GM23338 (cell line): ENCODE measurements around the gene MAP2K1. TPM values are rescaled to one million over a fixed set of nuclear protein-coding genes. Genes with fewer than 3 reads are reported as not detected.

Experiments
- ATAC-seq: fragments of 200-7000 bp; cut with Tn5 transposase; 3 replicates; pipeline ENCODE4 v1.9.1; 2020
- DNase-seq: peaks from one replicate; pipeline ENCODE4 v3.0.0-alpha.2; 2015; ENCODE audit warnings: low spot score
- H2AFZ ChIP-seq: fragments of 200-600 bp; sonication (generic); 2 replicates; pipeline ENCODE4 v1.8.0; 2016; ENCODE audit warnings: antibody characterized with exemption, mild to moderate bottlenecking, moderate library complexity
- H3F3A ChIP-seq: fragments of 200-600 bp; sonication (generic); replicated peaks from 2 replicates; pipeline ENCODE4 v1.8.0; 2017; ENCODE audit warnings: antibody characterized with exemption, mixed run types, low read depth
- H3K27ac ChIP-seq: fragments of 200-600 bp; sonication (generic); 2 replicates; pipeline ENCODE4 v1.6.1; 2016; ENCODE audit warnings: low read depth
- H3K27me3 ChIP-seq: fragments of 200-600 bp; sonication (generic); 2 replicates; pipeline ENCODE4 v1.8.0; 2016; ENCODE audit warnings: mild to moderate bottlenecking, mixed run types, moderate library complexity; ENCODE audit not compliant: insufficient read depth
- H3K36me3 ChIP-seq: fragments of 200-600 bp; sonication (generic); 2 replicates; pipeline ENCODE4 v1.8.0; 2016; ENCODE audit warnings: mild to moderate bottlenecking; ENCODE audit not compliant: insufficient read depth
- H3K4me1 ChIP-seq: fragments of 200-600 bp; sonication (generic); 2 replicates; pipeline ENCODE4 v1.8.0; 2016; ENCODE audit warnings: mild to moderate bottlenecking, moderate library complexity; ENCODE audit not compliant: insufficient read depth
- H3K4me2 ChIP-seq: fragments of 200-600 bp; sonication (generic); 2 replicates; pipeline ENCODE4 v1.7.1; 2017; ENCODE audit warnings: mixed run types
- H3K4me3 ChIP-seq: fragments of 200-600 bp; sonication (generic); 2 replicates; pipeline ENCODE4 v1.6.1; 2016; ENCODE audit warnings: mixed run types
- H3K79me2 ChIP-seq: fragments of 200-600 bp; sonication (generic); replicated peaks from 2 replicates; pipeline ENCODE4 v1.8.0; 2017; ENCODE audit warnings: mild to moderate bottlenecking; ENCODE audit not compliant: insufficient read depth
- H3K9me2 ChIP-seq: fragments of 200-600 bp; sonication (generic); 2 replicates; pipeline ENCODE4 v1.8.0; 2017; ENCODE audit not compliant: insufficient read depth
- H4K20me1 ChIP-seq: fragments of 200-600 bp; sonication (generic); replicated peaks from 2 replicates; pipeline ENCODE4 v1.8.0; 2017; ENCODE audit warnings: mild to moderate bottlenecking; ENCODE audit not compliant: insufficient read depth
- H3K27ac Mint-ChIP-seq: 2 replicates; pipeline ENCODE4 v1.8.0; 2020; ENCODE audit warnings: inconsistent platforms, mild to moderate bottlenecking, moderate library complexity, mixed read lengths
- H3K27me3 Mint-ChIP-seq: 3 replicates; pipeline ENCODE4 v1.8.0; 2022; ENCODE audit warnings: low read depth, mild to moderate bottlenecking, moderate library complexity, mixed read lengths, inconsistent platforms; ENCODE audit not compliant: insufficient read depth, poor library complexity
- H3K36me3 Mint-ChIP-seq: 3 replicates; pipeline ENCODE4 v1.8.0; 2021; ENCODE audit warnings: low read depth, mild to moderate bottlenecking, inconsistent platforms, moderate library complexity, mixed read lengths
- H3K4me1 Mint-ChIP-seq: 3 replicates; pipeline ENCODE4 v1.8.0; 2020; ENCODE audit warnings: mild to moderate bottlenecking, inconsistent platforms, mixed read lengths
- H3K4me3 Mint-ChIP-seq: 3 replicates; pipeline ENCODE4 v1.8.0; 2021; ENCODE audit warnings: moderate library complexity, mild to moderate bottlenecking, inconsistent platforms, mixed read lengths
- H3K9me3 Mint-ChIP-seq: 3 replicates; pipeline ENCODE4 v1.8.0; 2020; ENCODE audit warnings: moderate library complexity, mild to moderate bottlenecking, inconsistent platforms, mixed read lengths
- CREB1 ChIP-seq: fragments of 250-450 bp; sonication (Bioruptor Pico); IDR thresholded peaks from 2 replicates; pipeline ENCODE4 v1.5.0; 2020; ENCODE audit warnings: low read depth, mild to moderate bottlenecking, moderate library complexity
- CTCF ChIP-seq, 2 experiments: fragments of 200-600 bp in 1 of 2; sonication (generic) in 1 of 2; conservative IDR thresholded peaks; 2 replicates each; pipeline versions ENCODE4 v1.5.1 to v1.6.1; 2016 to 2017; ENCODE audit warnings: antibody characterized with exemption in 2 of 2, low read depth in 2 of 2, mild to moderate bottlenecking in 2 of 2, moderate library complexity in 1 of 2
- ETS1 ChIP-seq: IDR thresholded peaks from 2 replicates; pipeline ENCODE4 v1.6.1; 2016; ENCODE audit warnings: antibody characterized with exemption
- EZH2 ChIP-seq: fragments of 200-600 bp; sonication (generic); IDR thresholded peaks from one replicate; pipeline ENCODE4 v1.8.0; 2017; ENCODE audit warnings: antibody characterized with exemption, mild to moderate bottlenecking, low read depth; ENCODE audit not compliant: unreplicated experiment
- EZH2phosphoT487 ChIP-seq: fragments of 200-600 bp; sonication (generic); IDR thresholded peaks from one replicate; pipeline ENCODE4 v1.8.1; 2018; ENCODE audit warnings: antibody characterized with exemption; ENCODE audit not compliant: unreplicated experiment
- JUNB ChIP-seq: IDR thresholded peaks from one replicate; pipeline ENCODE4 v1.6.1; 2016; ENCODE audit warnings: antibody characterized with exemption; ENCODE audit not compliant: unreplicated experiment
- NANOG ChIP-seq: IDR thresholded peaks from 2 replicates; pipeline ENCODE4 v1.6.1; 2016; ENCODE audit warnings: antibody characterized with exemption, borderline replicate concordance
- POLR2AphosphoS5 ChIP-seq: IDR thresholded peaks from 2 replicates; pipeline ENCODE4 v1.6.1; 2016; ENCODE audit warnings: antibody characterized with exemption, low read depth
- STAT1 ChIP-seq: IDR thresholded peaks from one replicate; pipeline ENCODE4 v1.6.1; 2016; ENCODE audit warnings: antibody characterized with exemption; ENCODE audit not compliant: unreplicated experiment
- ZNF114 ChIP-seq: fragments of 250-450 bp; sonication (Bioruptor Pico); IDR thresholded peaks from 2 replicates; pipeline ENCODE4 v1.5.0; 2020; ENCODE audit warnings: mild to moderate bottlenecking, moderate library complexity
- ZNF331 ChIP-seq: fragments of 250-450 bp; sonication (Bioruptor Pico); IDR thresholded peaks from 2 replicates; pipeline ENCODE4 v1.5.0; 2020; ENCODE audit warnings: low read depth, mild to moderate bottlenecking, moderate library complexity
- polyA plus RNA-seq: library from polyadenylated mRNA; unstranded; fragments of >200 nt; fragmentation: Nextera tagmentation; extraction: Ambion mirVana; gene quantifications from 2 replicates; pipeline ENCODE4 v1.2.1, GENCODE V29; 2016
- total RNA-seq: library from RNA; depleted of rRNA; stranded (reverse); fragments of >200 nt; shearing (Covaris generic); gene quantifications from 2 replicates; pipeline ENCODE4 v1.2.3, GENCODE V29; 2014
- TF ChIP-seq, protein P1 (sequence below): fragments of 250-450 bp; sonication (Bioruptor Pico); IDR thresholded peaks from 2 replicates; pipeline ENCODE4 v1.5.0; 2020; ENCODE audit warnings: mild to moderate bottlenecking, moderate library complexity

The MAP2K1 gene
- total and polyA plus RNA-seq, 2 experiments from 2014 or later: 42.0 to 68.5 TPM

DNA sequence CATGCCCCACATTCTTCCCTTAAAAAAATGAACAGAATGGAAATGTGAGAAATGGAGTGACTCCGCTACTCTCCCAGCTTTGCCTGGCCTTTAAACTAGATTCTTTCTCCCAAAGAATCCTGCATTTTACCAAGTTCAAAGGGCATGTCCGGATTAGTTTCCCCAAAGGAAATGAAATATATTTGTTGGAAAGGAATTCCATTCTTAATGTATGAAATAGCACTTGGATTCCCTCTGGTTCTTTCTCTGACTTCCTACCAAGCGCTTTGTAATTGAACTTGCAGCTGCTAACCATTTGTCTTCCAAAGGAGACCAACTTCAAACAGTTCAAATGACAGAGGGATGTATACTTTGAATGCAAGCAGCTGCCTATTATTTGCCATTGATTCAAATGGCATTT, 18.9 kb downstream of the MAP2K1 start (continued):
- TF ChIP-seq CTCF (conservative IDR thresholded peaks at IDR 0.05; ENCODE audit: low read depth in 2 of 2) (no peak), EZH2 (no peak), JUNB (no peak), ETS1 (no peak), CREB1 (CRISPR knock-in tag) (no peak), ZNF114 (CRISPR knock-in tag) (no peak)

DNA sequence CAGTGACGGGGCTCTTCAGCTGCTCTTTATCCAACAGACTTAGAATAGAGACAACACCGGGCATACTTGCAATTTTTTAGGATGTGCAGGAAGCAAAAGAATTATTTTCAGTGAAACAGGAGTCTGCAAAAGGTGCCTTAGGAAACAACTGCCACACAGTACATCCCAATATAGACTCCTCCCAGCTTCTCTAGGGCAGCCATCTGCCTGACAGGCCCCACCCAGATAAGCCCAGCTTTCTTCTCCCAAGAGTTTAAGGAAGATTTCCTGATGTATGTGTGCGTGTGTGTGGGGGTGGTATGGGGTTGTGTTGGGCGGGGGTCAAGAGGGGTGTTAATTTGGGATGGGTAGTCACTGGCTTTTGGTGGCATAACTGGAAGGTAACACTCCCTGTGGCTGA, 21.5 kb downstream of the MAP2K1 start:
- DNase-seq (no peak), ATAC-seq (no peak)
- Mint-ChIP-seq H3K27ac (no peak overlapping the region), H3K4me3 (no peak overlapping the region; the same call in 2 of the 3 replicates), H3K4me1 (peaks cover 76% of the 10 kb centered on the region), H3K9me3 (peaks cover under 1% of the 10 kb centered on the region; the same call in 1 of the 3 replicates), H3K36me3 (peaks cover 5% of the 10 kb centered on the region), H3K27me3 (peaks cover 5% of the 10 kb centered on the region)
- Histone ChIP-seq H3K79me2 (peaks cover 88% of the 10 kb centered on the region), H2AFZ (no peak overlapping the region), H3K27me3 (no peaks in the 10 kb centered on the region), H3F3A (no peaks in the 10 kb centered on the region), H3K9me2 (no peaks in the 10 kb centered on the region), H4K20me1 (peaks cover 3% of the 10 kb centered on the region; the same call in 1 of the 2 replicates), H3K36me3 (no peaks in the 10 kb centered on the region; the same call in 1 of the 2 replicates), H3K4me1 (peaks cover 54% of the 10 kb centered on the region), H3K27ac (no peak overlapping the region), H3K4me2 (no peak overlapping the region), H3K4me3 (no peak overlapping the region)
- TF ChIP-seq ZNF114 (CRISPR knock-in tag) (no peak), ZNF331 (CRISPR knock-in tag) (no peak), JUNB (no peak), CREB1 (CRISPR knock-in tag) (no peak), EZH2phosphoT487 (no peak), POLR2AphosphoS5 (no peak), CTCF (conservative IDR thresholded peaks at IDR 0.05; ENCODE audit: low read depth in 2 of 2) (no peak), NANOG (no peak), ETS1 (no peak), STAT1 (no peak)
- TF ChIP-seq, protein P1, sequence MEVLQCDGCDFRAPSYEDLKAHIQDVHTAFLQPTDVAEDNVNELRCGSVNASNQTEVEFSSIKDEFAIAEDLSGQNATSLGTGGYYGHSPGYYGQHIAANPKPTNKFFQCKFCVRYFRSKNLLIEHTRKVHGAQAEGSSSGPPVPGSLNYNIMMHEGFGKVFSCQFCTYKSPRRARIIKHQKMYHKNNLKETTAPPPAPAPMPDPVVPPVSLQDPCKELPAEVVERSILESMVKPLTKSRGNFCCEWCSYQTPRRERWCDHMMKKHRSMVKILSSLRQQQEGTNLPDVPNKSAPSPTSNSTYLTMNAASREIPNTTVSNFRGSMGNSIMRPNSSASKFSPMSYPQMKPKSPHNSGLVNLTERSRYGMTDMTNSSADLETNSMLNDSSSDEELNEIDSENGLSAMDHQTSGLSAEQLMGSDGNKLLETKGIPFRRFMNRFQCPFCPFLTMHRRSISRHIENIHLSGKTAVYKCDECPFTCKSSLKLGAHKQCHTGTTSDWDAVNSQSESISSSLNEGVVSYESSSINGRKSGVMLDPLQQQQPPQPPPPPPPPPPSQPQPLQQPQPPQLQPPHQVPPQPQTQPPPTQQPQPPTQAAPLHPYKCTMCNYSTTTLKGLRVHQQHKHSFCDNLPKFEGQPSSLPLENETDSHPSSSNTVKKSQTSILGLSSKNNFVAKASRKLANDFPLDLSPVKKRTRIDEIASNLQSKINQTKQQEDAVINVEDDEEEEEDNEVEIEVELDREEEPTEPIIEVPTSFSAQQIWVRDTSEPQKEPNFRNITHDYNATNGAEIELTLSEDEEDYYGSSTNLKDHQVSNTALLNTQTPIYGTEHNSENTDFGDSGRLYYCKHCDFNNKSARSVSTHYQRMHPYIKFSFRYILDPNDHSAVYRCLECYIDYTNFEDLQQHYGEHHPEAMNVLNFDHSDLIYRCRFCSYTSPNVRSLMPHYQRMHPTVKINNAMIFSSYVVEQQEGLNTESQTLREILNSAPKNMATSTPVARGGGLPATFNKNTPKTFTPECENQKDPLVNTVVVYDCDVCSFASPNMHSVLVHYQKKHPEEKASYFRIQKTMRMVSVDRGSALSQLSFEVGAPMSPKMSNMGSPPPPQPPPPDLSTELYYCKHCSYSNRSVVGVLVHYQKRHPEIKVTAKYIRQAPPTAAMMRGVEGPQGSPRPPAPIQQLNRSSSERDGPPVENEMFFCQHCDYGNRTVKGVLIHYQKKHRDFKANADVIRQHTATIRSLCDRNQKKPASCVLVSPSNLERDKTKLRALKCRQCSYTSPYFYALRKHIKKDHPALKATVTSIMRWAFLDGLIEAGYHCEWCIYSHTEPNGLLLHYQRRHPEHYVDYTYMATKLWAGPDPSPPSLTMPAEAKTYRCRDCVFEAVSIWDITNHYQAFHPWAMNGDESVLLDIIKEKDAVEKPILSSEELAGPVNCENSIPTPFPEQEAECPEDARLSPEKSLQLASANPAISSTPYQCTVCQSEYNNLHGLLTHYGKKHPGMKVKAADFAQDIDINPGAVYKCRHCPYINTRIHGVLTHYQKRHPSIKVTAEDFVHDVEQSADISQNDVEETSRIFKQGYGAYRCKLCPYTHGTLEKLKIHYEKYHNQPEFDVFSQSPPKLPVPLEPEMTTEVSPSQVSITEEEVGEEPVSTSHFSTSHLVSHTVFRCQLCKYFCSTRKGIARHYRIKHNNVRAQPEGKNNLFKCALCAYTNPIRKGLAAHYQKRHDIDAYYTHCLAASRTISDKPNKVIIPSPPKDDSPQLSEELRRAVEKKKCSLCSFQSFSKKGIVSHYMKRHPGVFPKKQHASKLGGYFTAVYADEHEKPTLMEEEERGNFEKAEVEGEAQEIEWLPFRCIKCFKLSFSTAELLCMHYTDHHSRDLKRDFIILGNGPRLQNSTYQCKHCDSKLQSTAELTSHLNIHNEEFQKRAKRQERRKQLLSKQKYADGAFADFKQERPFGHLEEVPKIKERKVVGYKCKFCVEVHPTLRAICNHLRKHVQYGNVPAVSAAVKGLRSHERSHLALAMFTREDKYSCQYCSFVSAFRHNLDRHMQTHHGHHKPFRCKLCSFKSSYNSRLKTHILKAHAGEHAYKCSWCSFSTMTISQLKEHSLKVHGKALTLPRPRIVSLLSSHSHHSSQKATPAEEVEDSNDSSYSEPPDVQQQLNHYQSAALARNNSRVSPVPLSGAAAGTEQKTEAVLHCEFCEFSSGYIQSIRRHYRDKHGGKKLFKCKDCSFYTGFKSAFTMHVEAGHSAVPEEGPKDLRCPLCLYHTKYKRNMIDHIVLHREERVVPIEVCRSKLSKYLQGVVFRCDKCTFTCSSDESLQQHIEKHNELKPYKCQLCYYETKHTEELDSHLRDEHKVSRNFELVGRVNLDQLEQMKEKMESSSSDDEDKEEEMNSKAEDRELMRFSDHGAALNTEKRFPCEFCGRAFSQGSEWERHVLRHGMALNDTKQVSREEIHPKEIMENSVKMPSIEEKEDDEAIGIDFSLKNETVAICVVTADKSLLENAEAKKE (CRISPR knock-in tag): no peak
